ENCODE data around the gene SGTA. TPM values are rescaled to one million over a fixed set of nuclear protein-coding genes. Genes with fewer than 3 reads are reported as not detected.

Gene SGTA
- total RNA-seq (2021; fragmentation: NEBNext Ultra II Directional; extraction: Animal tissue kit (Norgen Biotek cat#: 25700)) (86.8 and 89.0 TPM in 2 replicates), polyA plus RNA-seq (2011; rRNA removed) (130 and 201 TPM in 2 replicates), polyA minus RNA-seq (2011; rRNA and poly(A)+ RNA removed) (30.7 and 31.4 TPM in 2 replicates)
- 104 TPM for polyA plus RNA-seq (2011; cell fraction: cytosol; rRNA removed)
- 138 TPM for polyA plus RNA-seq (2011; cell fraction: nucleus; rRNA removed)
- 62.4 to 94.3 TPM (median 88.3 TPM) in 4 replicates for polyA plus RNA-seq (2012, experiment 1 of 2)
- 101 TPM for polyA plus RNA-seq (2012, experiment 2 of 2)
- 72.7 TPM for polyA plus RNA-seq (2013, experiment 1 of 2)
- polyA plus RNA-seq (2013, experiment 2 of 2) = 74.2 TPM
- polyA minus RNA-seq (2011; cell fraction: cytosol; rRNA and poly(A)+ RNA removed) = 43.4 TPM
- polyA minus RNA-seq (2011; cell fraction: nucleus; rRNA and poly(A)+ RNA removed) = 31.2 TPM
- long read RNA-seq, experiment 1, transcript SGTA-201 (12 exons, 2,330 nt) = major isoform, 14 of 60 reads
- long read RNA-seq, experiment 1, partial matches to known transcripts = 30 of 60 reads
- long read RNA-seq, experiment 1, other reads (novel, unspliced or antisense) = 16 of 60 reads
- long read RNA-seq, experiment 2, transcript SGTA-201 (12 exons, 2,330 nt) = major isoform, 22 of 23 reads
- long read RNA-seq, experiment 2, partial matches to known transcripts = 0 of 23 reads
- long read RNA-seq, experiment 2, other reads (novel, unspliced or antisense) = 1 of 23 reads

GRCh38 chr19:2782936-2783780 is at the start of gene SGTA:
Gene SGTA, minus strand, starts transcription at chr19:2783273. Its CDS starts 14,205 bp downstream, at chr19:2769068.
- peak within 1 kb of the TSS; percentile 18 for H2BK12ac ChIP-seq (ENCODE audit: low read depth, low read length)
- TF ChIP-seq BCL11A (IDR thresholded peaks at IDR 0.05; ENCODE audit: low read depth in 2 of 2, low read length in 2 of 2) (no peak), PHF8 (conservative IDR thresholded peaks at IDR 0.05; ENCODE audit: low read depth, low read length) (peak; percentile 90), TEAD4 (IDR thresholded peaks at IDR 0.05; ENCODE audit: low read depth, low read length) (no peak), JUND (IDR thresholded peaks at IDR 0.05; ENCODE audit: low read length) (peak; percentile 52), CBX5 (IDR thresholded peaks at IDR 0.05; ENCODE audit: low read depth, low read length) (no peak), SRF (IDR thresholded peaks at IDR 0.05; ENCODE audit: low read depth, low read length) (0 out of 2 replicates have a peak, but pooled peaks have one; percentile 38)

More at GRCh38 chr19:2782936-2783780, at the start of gene SGTA:
- peak; percentile 93 to 95 for DNase-seq (ENCODE audit: low read depth in 1 of 2, low spot score in 2 of 2)
- peaks cover 9% of the 10 kb centered on the region; the same call in 1 of the 2 replicates for H3K79me1 ChIP-seq (ENCODE audit: low read depth, low read length)
- H3K27ac ChIP-seq (ENCODE audit: low read depth, low read length) = peak within 1 kb of the TSS; percentile 64
- WGBS, 2 experiments (ENCODE audit: extremely low coverage in 1 of 2, insufficient coverage in 1 of 2, insufficient read length in 1 of 2, insufficient replicate concordance in 2 of 2, low coverage in 1 of 2, low lambda C conversion rate in 2 of 2, missing lambda C conversion rate in 1 of 2) = 0% methylated on average over 65 of the region's 68 CpGs; no CpG with 5 or more reads in 1 of the 2 experiments
- peaks cover 0 to 3% (median under 1%) of the 10 kb centered on the region in 4 experiments; a peak in 1 of 8 replicates for H3K36me3 ChIP-seq (ENCODE audit: control insufficient read depth in 2 of 4, insufficient read depth in 4 of 4, low read length in 3 of 4)
- H3K4me1 ChIP-seq (replicated peaks in 1 of 4; ENCODE audit: control insufficient read depth in 3 of 4, insufficient read depth in 4 of 4, low read length in 3 of 4) = peaks cover 0 to 6% (median 2%) of the 10 kb centered on the region in 4 experiments; a peak in 4 of 7 replicates
- H4K8ac ChIP-seq (ENCODE audit: extremely low read depth, insufficient read depth, low read length) = peak within 1 kb of the TSS; percentile 96
- ChIA-PET POLR2A (ENCODE audit: partially characterized antibody) (interaction anchor here (0.6 to 1.8 kb wide), 5 partner anchors 14 to 356 kb away, joined by 3 to 7 read pairs (median 4); partner anchors contain the start of genes GADD45B and TIMM13), CTCF (ENCODE audit: partially characterized antibody) (interaction anchor here (0.7 to 0.9 kb wide), 3 partner anchors 64 to 844 kb away, joined by 3 read pairs; no protein-coding TSS in a partner anchor)
- no peaks in the 10 kb centered on the region for H3K9me3 ChIP-seq (ENCODE audit: insufficient read depth in 2 of 2, low read depth in 1 of 2, low read length in 1 of 2)
- no peak within 1 kb of the TSS for H2BK120ac ChIP-seq (replicated peaks; ENCODE audit: low read depth, low read length)
- H3K18ac ChIP-seq (ENCODE audit: extremely low read depth, low read length) = peak within 1 kb of the TSS; percentile 71
- no peak within 1 kb of the TSS for H3K14ac ChIP-seq (ENCODE audit: insufficient read length)
- H3K56ac ChIP-seq (replicated peaks; ENCODE audit: insufficient read length, low read depth, low read length) = peak within 1 kb of the TSS; percentile 74
- H3K4ac ChIP-seq (replicated peaks; ENCODE audit: insufficient read length, low read depth, low read length) = peak within 1 kb of the TSS; percentile 66
- H3K27me3 ChIP-seq (replicated peaks in 1 of 4; ENCODE audit: control insufficient read depth in 3 of 4, extremely low read depth in 1 of 4, insufficient read depth in 3 of 4, low read length in 3 of 4) = no peaks in the 10 kb centered on the region
- peak within 1 kb of the TSS; percentile 79 for H4K91ac ChIP-seq (replicated peaks; ENCODE audit: insufficient read length, low read length)
- peaks cover 9 to 30% of the 10 kb centered on the region in 2 experiments for H4K20me1 ChIP-seq (replicated peaks in 1 of 2; ENCODE audit: control insufficient read depth in 1 of 2, insufficient read depth in 2 of 2, low read length in 2 of 2)
- H3K79me2 ChIP-seq (ENCODE audit: control insufficient read depth in 1 of 2, insufficient read depth in 2 of 2, low read length in 2 of 2) = peaks cover 51 to 74% of the 10 kb centered on the region in 2 experiments
- no peak within 1 kb of the TSS for H2BK15ac ChIP-seq (ENCODE audit: low read length)
- peak within 1 kb of the TSS; percentile 30 for H4K5ac ChIP-seq (ENCODE audit: insufficient read length, low read depth, low read length)
- peak within 1 kb of the TSS; percentile 78 to 85 (median 82) for H3K9ac ChIP-seq (replicated peaks in 1 of 4; ENCODE audit: extremely low read depth in 1 of 4, low read depth in 3 of 4, low read length in 3 of 4)
- peak within 1 kb of the TSS; percentile 25; the same call in 1 of the 2 replicates for H2AFZ ChIP-seq (ENCODE audit: low read length)
- peak; percentile 62 for FAIRE-seq
- H2AK5ac ChIP-seq (ENCODE audit: low read depth, low read length) = no peak within 1 kb of the TSS
- H3K4me2 ChIP-seq (ENCODE audit: insufficient read depth in 1 of 2, low read depth in 2 of 2, low read length in 2 of 2) = peak within 1 kb of the TSS; percentile 75 to 80
- no peak within 1 kb of the TSS for H2BK20ac ChIP-seq (ENCODE audit: low read length)
- H3K23me2 ChIP-seq (ENCODE audit: low read depth, low read length) = peaks cover 10% of the 10 kb centered on the region
- peak within 1 kb of the TSS; percentile 44; the same call in 1 of the 2 replicates for H2BK5ac ChIP-seq (ENCODE audit: low read depth, low read length)
- peak within 1 kb of the TSS; percentile 63 to 91 (median 86) for H3K4me3 ChIP-seq (ENCODE audit: extremely low read depth in 1 of 4, insufficient read depth in 2 of 4, low read depth in 3 of 4, low read length in 4 of 4)
- H3K23ac ChIP-seq (ENCODE audit: insufficient read length) = no peak within 1 kb of the TSS

All from H1 (cell line).